SK-N-SH treated with all-trans-retinoic acid at 6 μM for 48 hours (cell line): ENCODE measurements around the gene DNAH5.

ENCODE experiments used
- ARNTL ChIP-seq: fragments of 450-650 bp; formaldehyde crosslinking; IDR thresholded peaks from 2 replicates; pipeline ENCODE4 v1.5.0; 2020; ENCODE audit warnings: low read depth, mild to moderate bottlenecking, moderate library complexity, borderline replicate concordance
- CSDC2 ChIP-seq: fragments of 250-450 bp; sonication (Bioruptor Pico); IDR thresholded peaks from 2 replicates; pipeline ENCODE4 v1.5.0; 2020; ENCODE audit warnings: mild to moderate bottlenecking, moderate library complexity
- OSR1 ChIP-seq: fragments of 250-450 bp; sonication (Bioruptor Pico); IDR thresholded peaks from 2 replicates; pipeline ENCODE4 v1.8.0; 2022; ENCODE audit warnings: moderate library complexity, mild to moderate bottlenecking, inconsistent platforms
- TCF4 ChIP-seq: fragments of 250-450 bp; sonication (Bioruptor Pico); IDR thresholded peaks from 2 replicates; pipeline ENCODE4 v1.8.0; 2021; ENCODE audit warnings: mild to moderate bottlenecking, moderate library complexity, borderline replicate concordance
- TOX ChIP-seq: fragments of 250-450 bp; sonication (Bioruptor Pico); IDR thresholded peaks from 2 replicates; pipeline ENCODE4 v1.8.0; 2021; ENCODE audit warnings: mild to moderate bottlenecking, moderate library complexity, borderline replicate concordance
- ZFP3 ChIP-seq: fragments of 250-450 bp; sonication (Bioruptor Pico); IDR thresholded peaks from 2 replicates; pipeline ENCODE4 v1.5.0; 2020; ENCODE audit warnings: mild to moderate bottlenecking, moderate library complexity
- ZNF8 ChIP-seq: fragments of 450-650 bp; formaldehyde crosslinking; IDR thresholded peaks from 2 replicates; pipeline ENCODE4 v1.5.0; 2020; ENCODE audit warnings: mild to moderate bottlenecking, moderate library complexity
- TF ChIP-seq, protein P1 (sequence below): fragments of 250-450 bp; sonication (Bioruptor Pico); IDR thresholded peaks from 2 replicates; pipeline ENCODE4 v1.8.0; 2020; ENCODE audit warnings: mild to moderate bottlenecking, moderate library complexity, borderline replicate concordance
- TF ChIP-seq, protein P2 (sequence below): fragments of 250-450 bp; sonication (Bioruptor Pico); IDR thresholded peaks from 2 replicates; pipeline ENCODE4 v1.8.0; 2021; ENCODE audit warnings: low read depth, mild to moderate bottlenecking, moderate library complexity, borderline replicate concordance

DNA sequence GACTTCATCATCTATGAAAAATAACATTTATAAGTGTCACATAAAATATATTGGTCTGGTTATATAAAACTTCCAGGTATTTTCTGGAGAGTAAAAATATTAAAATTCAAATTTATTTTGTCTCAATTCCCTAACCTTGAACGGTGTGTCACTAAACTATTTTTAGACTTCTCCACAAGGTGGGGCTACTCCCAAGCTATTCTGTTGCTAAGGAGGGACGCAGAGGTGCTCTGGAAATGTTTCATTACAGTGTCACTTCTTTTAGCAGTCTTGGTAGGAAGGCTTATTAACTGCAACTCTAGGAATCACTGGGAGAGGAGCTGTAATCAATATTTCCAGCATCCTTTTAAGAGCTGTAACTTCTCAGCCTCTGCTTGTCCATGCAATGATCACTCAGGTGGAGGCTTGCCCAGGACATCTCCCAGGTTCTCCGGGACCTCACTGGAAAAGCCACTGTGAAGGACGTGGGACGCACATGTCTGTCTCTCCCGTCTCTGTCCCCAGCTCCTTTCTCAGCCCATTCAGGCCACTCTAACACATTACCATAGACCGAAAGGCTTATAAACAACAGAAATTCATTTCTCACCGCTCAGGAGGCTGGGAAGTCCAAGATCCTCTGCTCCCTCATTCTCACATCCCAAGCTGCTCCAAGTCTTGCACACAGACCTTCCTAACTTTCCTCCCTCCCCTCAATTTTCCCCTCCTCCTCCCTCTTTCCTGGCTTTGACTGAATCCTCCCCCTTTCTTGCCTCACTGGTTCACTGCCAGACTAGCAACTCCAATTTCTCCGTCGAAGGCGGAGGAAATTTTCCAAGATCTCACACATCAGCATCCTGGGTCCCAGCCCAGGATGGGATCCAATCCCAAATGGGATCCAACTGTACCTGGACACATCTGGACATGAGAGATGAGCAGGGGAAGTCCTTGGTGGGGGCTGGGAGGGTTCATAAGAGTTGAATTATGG is 32.7 kb upstream of the DNAH5 start:
- TF ChIP-seq, protein P1, sequence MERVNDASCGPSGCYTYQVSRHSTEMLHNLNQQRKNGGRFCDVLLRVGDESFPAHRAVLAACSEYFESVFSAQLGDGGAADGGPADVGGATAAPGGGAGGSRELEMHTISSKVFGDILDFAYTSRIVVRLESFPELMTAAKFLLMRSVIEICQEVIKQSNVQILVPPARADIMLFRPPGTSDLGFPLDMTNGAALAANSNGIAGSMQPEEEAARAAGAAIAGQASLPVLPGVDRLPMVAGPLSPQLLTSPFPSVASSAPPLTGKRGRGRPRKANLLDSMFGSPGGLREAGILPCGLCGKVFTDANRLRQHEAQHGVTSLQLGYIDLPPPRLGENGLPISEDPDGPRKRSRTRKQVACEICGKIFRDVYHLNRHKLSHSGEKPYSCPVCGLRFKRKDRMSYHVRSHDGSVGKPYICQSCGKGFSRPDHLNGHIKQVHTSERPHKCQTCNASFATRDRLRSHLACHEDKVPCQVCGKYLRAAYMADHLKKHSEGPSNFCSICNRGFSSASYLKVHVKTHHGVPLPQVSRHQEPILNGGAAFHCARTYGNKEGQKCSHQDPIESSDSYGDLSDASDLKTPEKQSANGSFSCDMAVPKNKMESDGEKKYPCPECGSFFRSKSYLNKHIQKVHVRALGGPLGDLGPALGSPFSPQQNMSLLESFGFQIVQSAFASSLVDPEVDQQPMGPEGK, result no peak
- TF ChIP-seq CSDC2 (no peak), ZNF8 (CRISPR knock-in tag) (no peak), ZFP3 (no peak), TCF4 (CRISPR knock-in tag) (no peak), ARNTL (no peak), TOX (CRISPR knock-in tag) (no peak), OSR1 (CRISPR knock-in tag) (no peak)
- TF ChIP-seq, protein P2, sequence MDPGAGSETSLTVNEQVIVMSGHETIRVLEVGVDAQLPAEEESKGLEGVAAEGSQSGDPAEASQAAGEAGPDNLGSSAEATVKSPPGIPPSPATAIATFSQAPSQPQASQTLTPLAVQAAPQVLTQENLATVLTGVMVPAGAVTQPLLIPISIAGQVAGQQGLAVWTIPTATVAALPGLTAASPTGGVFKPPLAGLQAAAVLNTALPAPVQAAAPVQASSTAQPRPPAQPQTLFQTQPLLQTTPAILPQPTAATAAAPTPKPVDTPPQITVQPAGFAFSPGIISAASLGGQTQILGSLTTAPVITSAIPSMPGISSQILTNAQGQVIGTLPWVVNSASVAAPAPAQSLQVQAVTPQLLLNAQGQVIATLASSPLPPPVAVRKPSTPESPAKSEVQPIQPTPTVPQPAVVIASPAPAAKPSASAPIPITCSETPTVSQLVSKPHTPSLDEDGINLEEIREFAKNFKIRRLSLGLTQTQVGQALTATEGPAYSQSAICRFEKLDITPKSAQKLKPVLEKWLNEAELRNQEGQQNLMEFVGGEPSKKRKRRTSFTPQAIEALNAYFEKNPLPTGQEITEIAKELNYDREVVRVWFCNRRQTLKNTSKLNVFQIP (CRISPR knock-in tag), result no peak
